ENCODE results near the gene CFAP20DC.
"Not testable (repeated sequence)": the region's sequence is repeated elsewhere in the genome, so short reads cannot be mapped to it uniquely, and the experiment has no call there.

GRCh38 chr3:58967866-58968265, 82.0 kb downstream of the CFAP20DC start:
- TF ChIP-seq POLR2A (IDR thresholded peaks at IDR 0.05); CTCF (IDR thresholded peaks at IDR 0.05 in 4 of 5, conservative IDR thresholded peaks at IDR 0.05 in 1 of 5): not testable (repeated sequence)

Data from gastrocnemius medialis (tissue), 4 donors.